GM18526 (cell line): ENCODE measurements around the gene CAB39.
A peak's percentile ranks its signal among the peaks of the same experiment; 100 is the strongest.

Source experiments
- POLR2A ChIP-seq: IDR thresholded peaks from 3 replicates; pipeline ENCODE4 v1.6.1; 2011; ENCODE audit not compliant: insufficient read length; ENCODE audit errors: extremely low read depth

CAB39 gene

GRCh38 chr2:230712443-230713330, at the start of gene CAB39:
Gene CAB39, plus strand, starts transcription at chr2:230712842. Its CDS starts 47,160 bp downstream, at chr2:230760002.
- TF ChIP-seq POLR2A = peak; percentile 76

DNA sequence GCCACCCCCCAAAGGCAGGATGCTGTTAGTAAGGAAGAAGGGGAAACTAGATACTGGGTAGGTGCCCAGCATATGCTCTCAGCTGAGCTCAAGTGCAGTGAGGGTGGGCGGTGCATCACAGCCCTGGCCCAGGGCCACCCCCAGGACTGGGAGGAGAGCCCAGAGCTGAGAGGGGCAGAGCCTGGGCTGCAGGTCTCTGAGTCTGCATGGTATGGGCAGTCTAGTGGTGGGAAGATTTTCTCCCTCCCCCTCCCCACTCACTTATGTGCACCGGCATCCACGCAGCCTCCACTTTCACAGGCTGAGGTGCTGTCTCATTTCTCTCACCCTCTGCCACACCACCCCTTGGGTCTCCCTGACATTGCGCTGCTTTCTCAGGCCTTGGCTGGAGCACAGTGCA, 48.5 kb upstream of the CAB39 start:
- peak; percentile 31 for TF ChIP-seq POLR2A

GRCh38 chr2:230664844-230665243, 47.8 kb upstream of the CAB39 start:
- no peak for TF ChIP-seq POLR2A

DNA sequence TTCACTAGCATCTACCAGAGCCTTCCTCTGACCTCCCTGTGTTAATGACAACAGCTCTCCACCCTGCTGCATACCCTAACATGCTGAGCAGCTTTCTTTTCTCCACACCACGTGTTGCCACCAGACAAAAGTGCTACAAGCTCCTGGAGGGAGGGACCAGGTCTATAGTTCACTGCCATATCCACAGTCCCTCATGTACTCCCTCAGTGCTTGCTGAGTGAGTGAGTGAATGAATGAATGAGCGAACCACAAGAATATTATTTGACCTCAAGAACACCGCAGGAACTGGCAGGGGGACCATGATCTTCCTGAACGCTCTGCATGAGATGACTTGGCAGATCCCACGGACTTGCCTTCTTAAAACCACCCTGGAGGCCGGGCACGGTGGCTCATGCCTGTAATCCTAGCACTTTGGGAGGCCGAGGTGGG, 47.4 kb upstream of the CAB39 start:
- TF ChIP-seq POLR2A = no peak

DNA sequence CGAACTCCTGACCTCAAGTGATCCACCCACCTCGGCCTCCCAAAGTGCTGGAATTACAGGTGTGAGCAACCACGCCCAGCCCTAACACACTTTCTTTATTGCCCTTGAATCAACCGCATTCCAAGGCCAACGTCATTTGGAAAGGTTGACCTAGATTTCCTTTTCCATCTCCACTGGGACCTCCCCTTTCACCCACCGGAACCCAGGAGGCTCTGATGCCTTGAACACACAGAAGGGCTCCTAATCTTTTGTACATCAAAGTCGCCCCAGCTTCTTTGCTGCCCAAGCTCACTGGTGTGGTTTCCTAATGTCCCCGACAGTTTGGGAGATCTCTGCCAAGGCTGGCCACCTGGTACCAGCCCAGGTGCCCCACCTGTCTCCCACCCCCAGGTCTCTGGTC, 46.2 kb upstream of the CAB39 start:
- TF ChIP-seq POLR2A = no peak

DNA sequence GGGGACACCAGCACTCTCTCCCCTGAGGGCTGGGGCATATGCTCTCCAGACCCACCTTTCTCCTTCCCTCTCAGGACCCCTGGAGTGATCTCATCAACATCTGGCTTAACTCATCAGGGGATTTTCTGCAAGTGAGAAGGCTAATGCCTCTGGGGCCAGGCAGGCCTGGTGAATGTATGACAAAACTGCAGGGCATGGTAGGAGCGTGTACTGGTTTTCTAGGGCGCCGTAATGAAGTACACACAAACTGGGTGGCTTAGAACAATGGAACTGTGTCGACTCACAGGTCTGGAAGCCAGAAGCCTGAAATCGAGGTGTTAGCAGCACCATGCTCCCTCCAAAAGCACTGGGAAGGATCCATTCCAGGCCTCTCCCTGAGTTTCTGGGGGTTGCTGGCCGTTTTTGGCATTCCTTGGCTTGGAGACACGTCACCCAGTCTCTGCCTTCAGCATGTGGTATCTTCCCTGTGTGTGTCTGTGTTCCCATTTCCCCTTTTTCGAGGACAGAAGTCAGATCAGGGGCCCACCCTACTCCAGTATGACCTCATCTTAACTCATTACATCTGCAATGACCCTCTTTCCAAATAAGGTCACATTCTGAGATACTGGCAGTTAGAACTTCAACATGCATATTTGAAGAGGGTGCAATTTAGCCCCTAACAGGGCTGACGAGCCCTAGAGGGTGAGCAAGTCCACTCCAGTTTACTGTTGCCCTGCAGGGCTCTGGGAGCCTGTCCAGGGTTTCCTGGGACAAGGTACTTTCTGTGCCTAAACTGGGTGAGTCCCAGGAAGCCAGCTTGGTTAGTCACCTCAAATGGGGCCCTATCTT, 45.5 kb upstream of the CAB39 start:
- no peak for TF ChIP-seq POLR2A

GRCh38 chr2:230668184-230668938, 44.3 kb upstream of the CAB39 start:
- peak; percentile 39 for TF ChIP-seq POLR2A

DNA sequence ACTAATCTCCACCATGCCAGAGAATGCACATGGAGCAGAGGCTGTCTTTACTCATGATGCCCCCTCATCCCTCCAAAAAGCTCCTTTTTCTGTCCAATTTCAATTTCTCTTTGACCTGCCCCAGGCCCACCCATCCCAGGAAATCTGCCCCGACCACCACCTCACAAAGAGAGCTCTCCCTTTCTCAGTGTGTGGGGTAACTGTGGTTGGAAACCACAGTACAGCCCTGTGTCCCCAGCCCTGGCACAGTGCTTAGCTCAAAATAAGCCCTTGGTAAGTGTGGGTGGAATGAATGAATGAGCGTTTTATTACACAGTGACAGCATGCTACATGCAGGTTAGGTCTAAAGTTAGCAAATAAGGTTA, 43.7 kb upstream of the CAB39 start:
- no peak for TF ChIP-seq POLR2A

GRCh38 chr2:230669386-230669950, 43.2 kb upstream of the CAB39 start:
- TF ChIP-seq POLR2A = no peak

DNA sequence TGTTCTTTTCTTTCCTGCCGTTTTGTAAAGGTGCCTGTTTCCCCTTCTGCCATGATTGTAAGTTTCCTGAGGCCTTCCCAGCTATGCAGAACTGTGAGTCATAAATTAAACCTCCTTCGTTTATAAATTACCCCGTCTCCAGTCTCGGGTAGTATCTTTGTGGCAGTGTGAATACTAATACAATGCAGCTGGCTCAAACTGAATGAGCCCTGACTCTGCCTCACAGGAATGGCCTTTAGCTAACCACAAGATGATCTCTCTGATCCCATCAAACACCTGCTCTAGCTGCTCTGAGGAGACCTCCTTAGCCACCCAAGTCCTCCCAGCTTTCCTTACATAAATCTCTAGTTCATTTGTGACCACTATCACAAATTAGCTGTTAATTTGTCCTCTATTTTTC, 41.5 kb upstream of the CAB39 start:
- no peak for TF ChIP-seq POLR2A

- no peak for TF ChIP-seq POLR2A
Measured at GRCh38 chr2:230672836-230673235, 39.8 kb upstream of the CAB39 start.

GRCh38 chr2:230674401-230674800, 38.2 kb upstream of the CAB39 start:
- no peak for TF ChIP-seq POLR2A

DNA sequence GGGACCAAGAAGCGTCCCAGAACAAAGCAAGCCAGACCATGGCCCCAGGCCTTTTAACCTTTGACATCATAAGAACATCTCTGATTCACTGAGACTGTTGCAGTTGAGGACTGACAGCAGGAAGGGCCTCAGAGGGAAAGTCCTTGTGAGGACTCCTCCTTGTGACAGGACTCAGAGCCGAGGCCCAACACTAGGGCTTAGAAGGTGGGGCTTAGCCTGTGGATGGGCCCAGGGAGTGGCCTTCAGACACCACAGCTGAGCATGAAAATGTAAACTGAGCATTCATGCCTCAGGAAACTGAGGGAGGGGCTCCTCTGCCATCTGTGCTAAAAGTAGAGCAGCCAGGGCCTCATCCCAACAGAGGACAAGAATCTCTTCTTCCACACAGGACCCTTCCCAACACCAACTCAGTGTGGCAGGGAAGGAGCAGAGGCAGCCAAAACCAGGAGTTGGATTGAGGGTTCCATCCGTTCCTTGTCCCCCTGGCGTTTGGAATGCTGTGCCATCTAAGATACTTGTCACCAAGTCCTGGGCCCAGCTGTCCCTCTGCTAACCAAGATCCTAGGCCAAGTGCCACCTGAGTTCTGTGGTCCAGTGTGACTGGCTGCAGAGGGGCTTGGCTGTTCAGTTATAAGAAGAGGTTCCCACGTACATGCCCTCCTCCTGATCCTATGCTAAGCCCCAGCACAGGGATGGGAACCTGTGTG, 37.5 kb upstream of the CAB39 start:
- TF ChIP-seq POLR2A = no peak

GRCh38 chr2:230676546-230676945, 36.1 kb upstream of the CAB39 start:
- TF ChIP-seq POLR2A = no peak
